ENCODE results near the gene FCHSD2. TPM values are rescaled to one million over a fixed set of nuclear protein-coding genes. Genes with fewer than 3 reads are reported as not detected.
A peak's percentile ranks its signal among the peaks of the same experiment; 100 is the strongest.

The FCHSD2 gene
- total RNA-seq, 1 donor from 2014 or later = 43.4 TPM

DNA sequence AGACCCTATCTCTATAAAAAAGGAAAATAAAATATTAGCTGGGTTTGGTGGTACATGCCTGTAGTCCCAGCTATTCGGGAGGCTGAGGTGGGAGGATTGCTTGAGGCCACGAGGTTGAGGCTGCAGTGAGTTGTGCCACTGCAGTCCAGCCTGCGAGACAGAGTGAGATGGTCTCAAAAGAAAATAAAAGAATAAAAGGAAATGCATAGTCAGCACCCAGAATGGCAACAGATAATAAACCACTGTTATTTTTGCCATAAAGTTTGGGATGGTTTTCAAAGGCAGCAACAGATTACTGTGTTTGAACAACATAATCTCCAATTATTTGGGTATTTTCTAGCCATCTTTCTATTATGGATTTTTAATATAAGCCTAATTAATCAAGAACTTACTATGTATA is 266.0 kb downstream of the FCHSD2 start:
- no peak for DNase-seq
- TF ChIP-seq, protein P1, sequence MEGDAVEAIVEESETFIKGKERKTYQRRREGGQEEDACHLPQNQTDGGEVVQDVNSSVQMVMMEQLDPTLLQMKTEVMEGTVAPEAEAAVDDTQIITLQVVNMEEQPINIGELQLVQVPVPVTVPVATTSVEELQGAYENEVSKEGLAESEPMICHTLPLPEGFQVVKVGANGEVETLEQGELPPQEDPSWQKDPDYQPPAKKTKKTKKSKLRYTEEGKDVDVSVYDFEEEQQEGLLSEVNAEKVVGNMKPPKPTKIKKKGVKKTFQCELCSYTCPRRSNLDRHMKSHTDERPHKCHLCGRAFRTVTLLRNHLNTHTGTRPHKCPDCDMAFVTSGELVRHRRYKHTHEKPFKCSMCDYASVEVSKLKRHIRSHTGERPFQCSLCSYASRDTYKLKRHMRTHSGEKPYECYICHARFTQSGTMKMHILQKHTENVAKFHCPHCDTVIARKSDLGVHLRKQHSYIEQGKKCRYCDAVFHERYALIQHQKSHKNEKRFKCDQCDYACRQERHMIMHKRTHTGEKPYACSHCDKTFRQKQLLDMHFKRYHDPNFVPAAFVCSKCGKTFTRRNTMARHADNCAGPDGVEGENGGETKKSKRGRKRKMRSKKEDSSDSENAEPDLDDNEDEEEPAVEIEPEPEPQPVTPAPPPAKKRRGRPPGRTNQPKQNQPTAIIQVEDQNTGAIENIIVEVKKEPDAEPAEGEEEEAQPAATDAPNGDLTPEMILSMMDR (IDR thresholded peaks at IDR 0.05; ENCODE audit: borderline replicate concordance) = no peak
- Histone ChIP-seq H3K27me3 (ENCODE audit: low read depth) (no peaks in the 10 kb centered on the region), H3K4me1 (peaks cover 8% of the 10 kb centered on the region), H3K27ac (replicated peaks) (no peak overlapping the region), H3K9me3 (replicated peaks) (peaks cover 4% of the 10 kb centered on the region), H3K36me3 (peaks cover 17% of the 10 kb centered on the region), H3K4me3 (no peak overlapping the region)
- intact Hi-C loops (cut with micrococcal nuclease) = no loop called here

DNA sequence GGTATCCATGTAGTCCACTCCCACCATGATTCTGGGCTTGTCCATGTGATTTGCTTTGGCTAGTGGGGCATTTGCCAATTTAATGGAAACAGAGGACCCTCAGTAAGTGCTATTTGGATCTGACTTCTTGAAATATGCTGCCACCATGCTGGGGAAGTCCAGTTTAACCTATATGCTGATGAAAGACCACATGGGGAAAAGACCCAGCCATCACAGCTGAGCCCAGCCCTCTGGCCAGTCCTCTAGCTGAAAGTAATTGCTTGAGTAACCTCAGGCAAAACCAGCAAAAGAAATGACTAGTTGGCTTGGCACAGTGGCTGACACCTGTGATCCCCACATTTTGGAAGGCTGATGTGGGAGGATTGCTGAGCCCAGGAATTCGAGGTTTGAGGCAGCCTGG is 266.4 kb downstream of the FCHSD2 start:
- TF ChIP-seq, protein P1 (IDR thresholded peaks at IDR 0.05; ENCODE audit: borderline replicate concordance) = no peak
- H3K4me3 ChIP-seq = no peak overlapping the region
- intact Hi-C loops (cut with micrococcal nuclease) = no loop called here
- no peak overlapping the region for H3K27ac ChIP-seq (replicated peaks)
- peaks cover 17% of the 10 kb centered on the region for H3K36me3 ChIP-seq
- H3K4me1 ChIP-seq = peaks cover 12% of the 10 kb centered on the region
- H3K27me3 ChIP-seq (ENCODE audit: low read depth) = no peaks in the 10 kb centered on the region
- DNase-seq = no peak
- H3K9me3 ChIP-seq (replicated peaks) = peaks cover 4% of the 10 kb centered on the region

DNA sequence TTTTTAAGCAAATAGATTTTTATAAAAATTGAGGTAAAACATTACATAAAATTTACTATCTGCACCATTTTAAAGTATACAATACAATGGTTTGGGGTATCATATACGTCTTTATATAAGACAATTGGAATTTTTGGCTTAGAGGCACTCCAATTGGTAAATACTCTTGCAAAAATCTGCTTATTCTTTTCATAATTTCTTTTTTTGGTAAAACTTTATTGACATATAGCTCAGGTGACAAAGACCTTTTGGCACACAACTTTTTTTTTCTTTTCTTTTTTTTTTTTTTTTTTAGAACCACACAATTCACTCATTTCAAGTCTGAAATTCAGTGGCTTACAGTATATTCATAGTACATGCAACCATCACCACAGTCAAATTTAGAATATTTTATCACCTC is 270.1 kb downstream of the FCHSD2 start:
- Histone ChIP-seq H3K9me3 (replicated peaks) (no peaks in the 10 kb centered on the region), H3K36me3 (peaks cover 20% of the 10 kb centered on the region), H3K27ac (replicated peaks) (no peak overlapping the region), H3K4me1 (peaks cover 27% of the 10 kb centered on the region), H3K4me3 (no peak overlapping the region), H3K27me3 (ENCODE audit: low read depth) (no peaks in the 10 kb centered on the region)
- intact Hi-C loops (cut with micrococcal nuclease) = no loop called here
- TF ChIP-seq, protein P1 (IDR thresholded peaks at IDR 0.05; ENCODE audit: borderline replicate concordance) = no peak
- no peak for DNase-seq

DNA sequence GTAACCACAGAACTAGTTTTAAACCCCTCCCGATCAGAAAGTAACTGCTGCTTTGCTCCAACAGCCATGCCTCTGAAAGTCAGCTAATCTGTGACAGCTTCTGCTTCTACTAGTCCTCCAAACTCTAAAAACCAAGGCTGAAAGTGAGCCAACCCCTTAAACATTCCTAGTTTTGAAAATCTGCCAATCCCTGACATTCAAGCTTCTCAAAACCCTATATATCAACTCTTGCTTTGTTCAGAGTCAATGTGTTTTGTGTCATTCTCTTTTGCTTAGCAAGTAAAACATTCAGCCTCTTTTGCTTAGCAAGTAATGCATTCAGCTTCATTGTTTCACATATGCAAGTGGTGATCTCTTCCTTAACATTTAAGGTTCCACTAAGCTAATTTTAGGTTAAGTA is 271.0 kb downstream of the FCHSD2 start:
- H3K4me1 ChIP-seq = peaks cover 35% of the 10 kb centered on the region
- H3K27ac ChIP-seq (replicated peaks) = no peak overlapping the region
- no peaks in the 10 kb centered on the region for H3K27me3 ChIP-seq (ENCODE audit: low read depth)
- peaks cover 15% of the 10 kb centered on the region for H3K36me3 ChIP-seq
- no peak for DNase-seq
- TF ChIP-seq, protein P1 (IDR thresholded peaks at IDR 0.05; ENCODE audit: borderline replicate concordance) = no peak
- intact Hi-C loops (cut with micrococcal nuclease) = no loop called here
- no peak overlapping the region for H3K4me3 ChIP-seq
- H3K9me3 ChIP-seq (replicated peaks) = no peaks in the 10 kb centered on the region

DNA sequence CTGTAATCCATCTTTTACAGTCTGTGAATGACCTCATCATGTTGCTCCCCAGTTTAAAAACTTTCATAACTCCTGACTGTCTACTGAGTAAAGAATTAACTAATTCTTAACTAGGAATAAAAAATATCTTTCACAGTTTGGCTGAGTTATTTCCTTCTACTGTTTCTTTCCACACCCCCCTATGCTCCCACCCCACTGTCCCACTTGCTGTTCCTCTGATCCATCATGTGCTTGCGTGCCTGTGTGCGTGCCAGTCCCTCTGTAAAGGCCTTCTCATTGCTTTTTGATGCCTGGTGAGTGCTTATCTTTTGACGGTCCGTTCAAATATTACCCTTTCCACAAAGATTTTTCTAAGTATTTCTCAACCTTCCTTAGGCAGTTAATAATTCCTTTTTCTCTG is 272.3 kb downstream of the FCHSD2 start:
- intact Hi-C loops (cut with micrococcal nuclease) = no loop called here
- H3K27ac ChIP-seq (replicated peaks) = peak overlapping the region; percentile 41
- H3K36me3 ChIP-seq = peaks cover 8% of the 10 kb centered on the region
- DNase-seq = no peak
- no peaks in the 10 kb centered on the region for H3K27me3 ChIP-seq (ENCODE audit: low read depth)
- peaks cover 48% of the 10 kb centered on the region for H3K4me1 ChIP-seq
- no peak overlapping the region for H3K4me3 ChIP-seq
- H3K9me3 ChIP-seq (replicated peaks) = no peaks in the 10 kb centered on the region
- TF ChIP-seq, protein P1 (IDR thresholded peaks at IDR 0.05; ENCODE audit: borderline replicate concordance) = no peak

DNA sequence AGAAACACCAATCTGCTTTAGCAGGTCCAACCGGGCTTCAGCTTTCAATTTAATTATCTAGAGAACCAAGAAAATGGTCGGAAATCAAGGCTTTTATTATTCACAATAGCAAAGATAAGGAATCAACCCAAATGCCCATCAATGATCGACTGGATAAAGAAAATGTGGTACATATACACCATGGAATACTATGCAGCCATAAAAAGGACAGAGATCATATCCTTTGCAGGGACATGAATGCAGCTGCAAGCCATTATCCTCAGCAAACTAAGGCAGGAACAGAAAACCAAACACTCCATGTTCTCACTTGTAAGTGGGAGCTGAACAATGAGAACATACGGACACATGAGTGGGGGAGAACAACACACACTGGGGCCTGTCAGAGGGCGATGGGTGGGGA is 274.1 kb downstream of the FCHSD2 start:
- TF ChIP-seq, protein P1 (IDR thresholded peaks at IDR 0.05; ENCODE audit: borderline replicate concordance) = no peak
- Histone ChIP-seq H3K36me3 (peaks cover 8% of the 10 kb centered on the region), H3K27me3 (ENCODE audit: low read depth) (no peaks in the 10 kb centered on the region), H3K4me1 (peaks cover 66% of the 10 kb centered on the region), H3K27ac (replicated peaks) (no peak overlapping the region), H3K4me3 (no peak overlapping the region), H3K9me3 (replicated peaks) (no peaks in the 10 kb centered on the region)
- no peak for DNase-seq
- intact Hi-C loops (cut with micrococcal nuclease) = no loop called here

All from left ventricle myocardium inferior (tissue), 1 donor.